Measurements from ENCODE around the gene ZBTB5. TPM values are rescaled to one million over a fixed set of nuclear protein-coding genes. Genes with fewer than 3 reads are reported as not detected.

The ZBTB5 gene
- total and polyA plus RNA-seq, 2 of the 13 experiments (the other 11 are each of a cell fraction or from before 2014, with no cell fraction given), result 12.5 to 20.5 TPM

GRCh38 chr9:37508135-37508833 lies 43.0 kb upstream of the ZBTB5 start (continued):
- TF ChIP-seq, protein P1, sequence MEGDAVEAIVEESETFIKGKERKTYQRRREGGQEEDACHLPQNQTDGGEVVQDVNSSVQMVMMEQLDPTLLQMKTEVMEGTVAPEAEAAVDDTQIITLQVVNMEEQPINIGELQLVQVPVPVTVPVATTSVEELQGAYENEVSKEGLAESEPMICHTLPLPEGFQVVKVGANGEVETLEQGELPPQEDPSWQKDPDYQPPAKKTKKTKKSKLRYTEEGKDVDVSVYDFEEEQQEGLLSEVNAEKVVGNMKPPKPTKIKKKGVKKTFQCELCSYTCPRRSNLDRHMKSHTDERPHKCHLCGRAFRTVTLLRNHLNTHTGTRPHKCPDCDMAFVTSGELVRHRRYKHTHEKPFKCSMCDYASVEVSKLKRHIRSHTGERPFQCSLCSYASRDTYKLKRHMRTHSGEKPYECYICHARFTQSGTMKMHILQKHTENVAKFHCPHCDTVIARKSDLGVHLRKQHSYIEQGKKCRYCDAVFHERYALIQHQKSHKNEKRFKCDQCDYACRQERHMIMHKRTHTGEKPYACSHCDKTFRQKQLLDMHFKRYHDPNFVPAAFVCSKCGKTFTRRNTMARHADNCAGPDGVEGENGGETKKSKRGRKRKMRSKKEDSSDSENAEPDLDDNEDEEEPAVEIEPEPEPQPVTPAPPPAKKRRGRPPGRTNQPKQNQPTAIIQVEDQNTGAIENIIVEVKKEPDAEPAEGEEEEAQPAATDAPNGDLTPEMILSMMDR (CRISPR knock-in tag; IDR thresholded peaks at IDR 0.05), result no peak; the same call in 1 of the 2 replicates
- TF ChIP-seq ZNF101 (CRISPR knock-in tag; IDR thresholded peaks at IDR 0.05; ENCODE audit: borderline replicate concordance, low read depth) (no peak), KLF15 (CRISPR knock-in tag; IDR thresholded peaks at IDR 0.05; ENCODE audit: borderline replicate concordance) (no peak), REST (IDR thresholded peaks at IDR 0.05; ENCODE audit: borderline replicate concordance in 1 of 2, low read depth in 1 of 2, low read length in 2 of 2) (0 out of 4 replicates have a peak, but pooled peaks of 1 of the 2 experiments have one; percentile 24), ZNF546 (CRISPR knock-in tag; conservative IDR thresholded peaks at IDR 0.05) (no peak), KDM3A (CRISPR knock-in tag; IDR thresholded peaks at IDR 0.05; ENCODE audit: low read depth) (peak; percentile 40; the same call in 1 of the 2 replicates), ZGPAT (CRISPR knock-in tag; IDR thresholded peaks at IDR 0.05) (peak; percentile 77), LCORL (IDR thresholded peaks at IDR 0.05) (no peak), LCORL (CRISPR knock-in tag; IDR thresholded peaks at IDR 0.05) (peak; percentile 85; the same call in 1 of the 2 replicates), MED13 (CRISPR knock-in tag; IDR thresholded peaks at IDR 0.05) (peak; percentile 77; the same call in 1 of the 2 replicates), NRL (CRISPR knock-in tag; IDR thresholded peaks at IDR 0.05; ENCODE audit: borderline replicate concordance) (no peak; the same call in 1 of the 2 replicates), JUNB (CRISPR knock-in tag; IDR thresholded peaks at IDR 0.05; ENCODE audit: borderline replicate concordance) (no peak), ZNF672 (CRISPR knock-in tag; IDR thresholded peaks at IDR 0.05) (no peak), RARA (CRISPR knock-in tag; IDR thresholded peaks at IDR 0.05) (peak; percentile 94), ZNF432 (CRISPR knock-in tag; IDR thresholded peaks at IDR 0.05; ENCODE audit: borderline replicate concordance) (no peak), IRF9 (CRISPR knock-in tag; IDR thresholded peaks at IDR 0.05; ENCODE audit: borderline replicate concordance) (peak; percentile 68; the same call in 1 of the 2 replicates), ZFP82 (CRISPR knock-in tag; IDR thresholded peaks at IDR 0.05; ENCODE audit: borderline replicate concordance) (no peak), ZFAT (CRISPR knock-in tag; conservative IDR thresholded peaks at IDR 0.05) (no peak)
- TF ChIP-seq, protein P2, sequence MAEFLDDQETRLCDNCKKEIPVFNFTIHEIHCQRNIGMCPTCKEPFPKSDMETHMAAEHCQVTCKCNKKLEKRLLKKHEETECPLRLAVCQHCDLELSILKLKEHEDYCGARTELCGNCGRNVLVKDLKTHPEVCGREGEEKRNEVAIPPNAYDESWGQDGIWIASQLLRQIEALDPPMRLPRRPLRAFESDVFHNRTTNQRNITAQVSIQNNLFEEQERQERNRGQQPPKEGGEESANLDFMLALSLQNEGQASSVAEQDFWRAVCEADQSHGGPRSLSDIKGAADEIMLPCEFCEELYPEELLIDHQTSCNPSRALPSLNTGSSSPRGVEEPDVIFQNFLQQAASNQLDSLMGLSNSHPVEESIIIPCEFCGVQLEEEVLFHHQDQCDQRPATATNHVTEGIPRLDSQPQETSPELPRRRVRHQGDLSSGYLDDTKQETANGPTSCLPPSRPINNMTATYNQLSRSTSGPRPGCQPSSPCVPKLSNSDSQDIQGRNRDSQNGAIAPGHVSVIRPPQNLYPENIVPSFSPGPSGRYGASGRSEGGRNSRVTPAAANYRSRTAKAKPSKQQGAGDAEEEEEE (CRISPR knock-in tag; IDR thresholded peaks at IDR 0.05; ENCODE audit: borderline replicate concordance), result no peak

All from HepG2 (cell line).